Endometrial microvascular endothelial cells (primary cell): ENCODE data around the gene PTPRS. TPM values are rescaled to one million over a fixed set of nuclear protein-coding genes. Genes with fewer than 3 reads are reported as not detected.

Source experiments
- in situ Hi-C: cut with HindIII; loops from 2 replicates; pipeline ENCODE4 v1.10.0; 2017; ENCODE audit warnings: low sequenced_read_pairs, low pct_unique_long_range_greater_than_20kb; ENCODE audit errors: inconsistent ontology term
- total RNA-seq: library from RNA; depleted of rRNA; stranded (reverse); fragments of >200 nt; gene quantifications from one replicate; pipeline ENCODE4 v1.2.3, GENCODE V29; 2015; ENCODE audit errors: inconsistent ontology term

Gene PTPRS
- total RNA-seq, 1 donor from 2014 or later, result 5.3 TPM

- in situ Hi-C loops, result no loop called here
These were observed 46.0 kb downstream of the PTPRS start for GRCh38 chr19:5294403-5295160.

GRCh38 chr19:5293612-5294378, 46.8 kb downstream of the PTPRS start:
- in situ Hi-C loops, result no loop called here

- in situ Hi-C loops, result no loop called here
These were observed 47.6 kb downstream of the PTPRS start for GRCh38 chr19:5292822-5293611.

GRCh38 chr19:5292453-5292821, 48.2 kb downstream of the PTPRS start:
- in situ Hi-C loops, result no loop called here

- in situ Hi-C loops, result no loop called here
These were observed 48.9 kb downstream of the PTPRS start for GRCh38 chr19:5291588-5292193.

Other genes with a start within 250 kb of the PTPRS start
- not detected for gene ZNRF4, start 114.6 kb upstream of the PTPRS start, total RNA-seq
- not detected for gene TINCR, start 227.1 kb upstream of the PTPRS start, total RNA-seq